Measurements from ENCODE around the gene OLAH. TPM values are rescaled to one million over a fixed set of nuclear protein-coding genes. Genes with fewer than 3 reads are reported as not detected.

Gene OLAH
- total RNA-seq, 1 donor from 2014 or later = not detected

GRCh38 chr10:15083674-15084501 lies 40.1 kb downstream of the OLAH start:
- Histone ChIP-seq H3K4me3 (ENCODE audit: insufficient read depth, low read depth, low read length) (peak overlapping the region; percentile 73), H3K27ac (ENCODE audit: low read depth, low read length) (peak overlapping the region; percentile 43), H3K9me3 (ENCODE audit: insufficient read depth, low read depth, low read length) (no peaks in the 10 kb centered on the region), H3K79me2 (ENCODE audit: insufficient read depth, low read length) (no peaks in the 10 kb centered on the region), H3K36me3 (ENCODE audit: insufficient read depth, low read length) (no peaks in the 10 kb centered on the region), H2AFZ (ENCODE audit: low read depth, low read length) (peak overlapping the region; percentile 88), H3K4me1 (ENCODE audit: insufficient read depth, low read length) (peaks cover 8% of the 10 kb centered on the region), H3K27me3 (ENCODE audit: insufficient read depth, low read length) (no peaks in the 10 kb centered on the region), H3K4me2 (ENCODE audit: low read length) (peak overlapping the region; percentile 86), H4K20me1 (ENCODE audit: insufficient read depth, low read length) (no peaks in the 10 kb centered on the region), H3K9ac (ENCODE audit: low read length) (peak overlapping the region; percentile 75)
- Mint-ChIP-seq H3K9me3 (ENCODE audit: unreplicated experiment) (no peaks in the 10 kb centered on the region), H3K36me3 (ENCODE audit: low read depth, unreplicated experiment) (no peaks in the 10 kb centered on the region), H3K4me3 (ENCODE audit: unreplicated experiment) (no peak overlapping the region), H3K27ac (ENCODE audit: unreplicated experiment) (no peak overlapping the region), H3K27me3 (ENCODE audit: low read depth, unreplicated experiment) (peaks cover 6% of the 10 kb centered on the region), H3K4me1 (ENCODE audit: low read depth, unreplicated experiment) (no peaks in the 10 kb centered on the region)
- TF ChIP-seq CTCF (IDR thresholded peaks at IDR 0.05; ENCODE audit: insufficient read depth, low read depth, low read length) = no peak
- TF ChIP-seq EZH2 (IDR thresholded peaks at IDR 0.05; ENCODE audit: insufficient read depth, low read length) = no peak
- FAIRE-seq (no peak), DNase-seq (ENCODE audit: low read depth) (no peak)

GRCh38 chr10:15084502-15084922 lies 40.8 kb downstream of the OLAH start:
- Histone ChIP-seq H3K27me3 (ENCODE audit: insufficient read depth, low read length) (no peaks in the 10 kb centered on the region), H3K36me3 (ENCODE audit: insufficient read depth, low read length) (no peaks in the 10 kb centered on the region), H3K4me2 (ENCODE audit: low read length) (peak overlapping the region; percentile 86), H4K20me1 (ENCODE audit: insufficient read depth, low read length) (no peaks in the 10 kb centered on the region), H3K27ac (ENCODE audit: low read depth, low read length) (peak overlapping the region; percentile 43), H3K79me2 (ENCODE audit: insufficient read depth, low read length) (no peaks in the 10 kb centered on the region), H3K9me3 (ENCODE audit: insufficient read depth, low read depth, low read length) (no peaks in the 10 kb centered on the region), H3K4me1 (ENCODE audit: insufficient read depth, low read length) (peaks cover 8% of the 10 kb centered on the region), H3K9ac (ENCODE audit: low read length) (peak overlapping the region; percentile 75), H2AFZ (ENCODE audit: low read depth, low read length) (peak overlapping the region; percentile 88), H3K4me3 (ENCODE audit: insufficient read depth, low read depth, low read length) (peak overlapping the region; percentile 73)
- DNase-seq (ENCODE audit: low read depth) (peak; percentile 99), FAIRE-seq (peak; percentile 78)
- H3K27me3 Mint-ChIP-seq (ENCODE audit: low read depth, unreplicated experiment) = peaks cover 6% of the 10 kb centered on the region
- TF ChIP-seq EZH2 (IDR thresholded peaks at IDR 0.05; ENCODE audit: insufficient read depth, low read length) = peak; percentile 74
- no peak for TF ChIP-seq CTCF (IDR thresholded peaks at IDR 0.05; ENCODE audit: insufficient read depth, low read depth, low read length)
- H3K4me1 Mint-ChIP-seq (ENCODE audit: low read depth, unreplicated experiment) = no peaks in the 10 kb centered on the region
- H3K9me3 Mint-ChIP-seq (ENCODE audit: unreplicated experiment) = no peaks in the 10 kb centered on the region
- H3K27ac Mint-ChIP-seq (ENCODE audit: unreplicated experiment) = no peak overlapping the region
- no peak overlapping the region for H3K4me3 Mint-ChIP-seq (ENCODE audit: unreplicated experiment)
- no peaks in the 10 kb centered on the region for H3K36me3 Mint-ChIP-seq (ENCODE audit: low read depth, unreplicated experiment)
